Cardiac fibroblast (primary cell): ENCODE results near the gene PBX3.

Experiments
- DNase-seq, 2 donors: peaks; one replicate each; pipeline versions ENCODE4 v3.0.0 to v3.0.0-alpha.2; 2010; ENCODE audit warnings: low read depth in 2 of 2
- H3K4me3 ChIP-seq, 2 donors: replicated peaks in 1 of 2; 1 replicate in 1 of 2; 2 replicates in 1 of 2; pipeline ENCODE4 v1.5.1; 2011; ENCODE audit warnings: low read depth in 2 of 2, low read length in 2 of 2, mild to moderate bottlenecking in 2 of 2, moderate library complexity in 1 of 2
- CTCF ChIP-seq: IDR thresholded peaks from one replicate; pipeline ENCODE4 v1.5.1; 2011; ENCODE audit warnings: low read depth, mild to moderate bottlenecking, low read length, inconsistent platforms

PBX3 gene

GRCh38 chr9:125847735-125848134 lies 100.6 kb downstream of the PBX3 start:
- no peak for TF ChIP-seq CTCF
- DNase-seq = no peak
- H3K4me3 ChIP-seq = no peak overlapping the region

GRCh38 chr9:125850106-125850632 lies 103.0 kb downstream of the PBX3 start:
- H3K4me3 ChIP-seq = no peak overlapping the region
- DNase-seq = no peak
- no peak for TF ChIP-seq CTCF

GRCh38 chr9:125850763-125851162 lies 103.6 kb downstream of the PBX3 start:
- TF ChIP-seq CTCF = no peak
- no peak overlapping the region for H3K4me3 ChIP-seq
- DNase-seq = peak in 1 of 2 donors; percentile 30

- no peak for TF ChIP-seq CTCF
- no peak overlapping the region for H3K4me3 ChIP-seq
- DNase-seq = peak in 1 of 2 donors; percentile 46
Observed at GRCh38 chr9:125851979-125852378, 104.8 kb downstream of the PBX3 start.

- DNase-seq = no peak
- H3K4me3 ChIP-seq = no peak overlapping the region
- TF ChIP-seq CTCF = no peak
Observed at GRCh38 chr9:125852386-125852785, 105.2 kb downstream of the PBX3 start.

- no peak for TF ChIP-seq CTCF
- H3K4me3 ChIP-seq = no peak overlapping the region
- DNase-seq = peak; percentile 13 to 17
Observed at GRCh38 chr9:125854553-125855275, 107.5 kb downstream of the PBX3 start.
